Astrocyte (in vitro differentiated cells and primary cell): Measurements from ENCODE around the gene PEA15.

ENCODE experiments used
- CTCF ChIP-seq: IDR thresholded peaks from 2 replicates; pipeline ENCODE4 v1.5.1; 2011; ENCODE audit warnings: low read depth, mild to moderate bottlenecking, inconsistent platforms, low read length, moderate library complexity; ENCODE audit not compliant: insufficient read depth
- EZH2 ChIP-seq: IDR thresholded peaks from 2 replicates; pipeline ENCODE4 v1.6.1; 2012; ENCODE audit warnings: mild to moderate bottlenecking, low read length, inconsistent platforms; ENCODE audit not compliant: insufficient read depth

DNA sequence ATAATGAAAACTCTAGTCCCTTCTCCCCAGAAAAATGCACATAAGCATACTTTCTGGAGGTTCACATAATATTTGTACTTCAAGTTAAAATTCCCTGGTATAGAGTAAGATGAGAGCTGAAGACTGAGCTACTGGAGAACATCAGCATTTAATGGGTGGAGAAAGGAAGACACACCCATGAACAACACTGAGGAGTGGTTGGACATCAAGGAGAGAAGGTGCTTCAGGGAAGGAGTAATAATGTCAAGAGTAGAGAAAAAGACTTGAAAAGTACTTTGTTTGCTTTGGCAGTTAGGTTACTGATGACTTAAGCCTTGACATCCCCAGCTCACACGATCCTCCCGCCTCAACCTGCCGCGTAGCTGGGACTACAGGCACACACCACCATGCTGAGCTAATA lies 21.9 kb downstream of the PEA15 start:
- TF ChIP-seq CTCF (no peak), EZH2 (no peak)
